GM21723 (cell line): ENCODE data around the gene DNAH1.

Experiments used
- ATAC-seq: cut with Tn5 transposase; IDR thresholded peaks from one replicate; pipeline ENCODE4 v1.9.1; 2021; ENCODE audit warnings: mild to moderate bottlenecking, moderate library complexity; ENCODE audit not compliant: unreplicated experiment

Gene DNAH1

DNA sequence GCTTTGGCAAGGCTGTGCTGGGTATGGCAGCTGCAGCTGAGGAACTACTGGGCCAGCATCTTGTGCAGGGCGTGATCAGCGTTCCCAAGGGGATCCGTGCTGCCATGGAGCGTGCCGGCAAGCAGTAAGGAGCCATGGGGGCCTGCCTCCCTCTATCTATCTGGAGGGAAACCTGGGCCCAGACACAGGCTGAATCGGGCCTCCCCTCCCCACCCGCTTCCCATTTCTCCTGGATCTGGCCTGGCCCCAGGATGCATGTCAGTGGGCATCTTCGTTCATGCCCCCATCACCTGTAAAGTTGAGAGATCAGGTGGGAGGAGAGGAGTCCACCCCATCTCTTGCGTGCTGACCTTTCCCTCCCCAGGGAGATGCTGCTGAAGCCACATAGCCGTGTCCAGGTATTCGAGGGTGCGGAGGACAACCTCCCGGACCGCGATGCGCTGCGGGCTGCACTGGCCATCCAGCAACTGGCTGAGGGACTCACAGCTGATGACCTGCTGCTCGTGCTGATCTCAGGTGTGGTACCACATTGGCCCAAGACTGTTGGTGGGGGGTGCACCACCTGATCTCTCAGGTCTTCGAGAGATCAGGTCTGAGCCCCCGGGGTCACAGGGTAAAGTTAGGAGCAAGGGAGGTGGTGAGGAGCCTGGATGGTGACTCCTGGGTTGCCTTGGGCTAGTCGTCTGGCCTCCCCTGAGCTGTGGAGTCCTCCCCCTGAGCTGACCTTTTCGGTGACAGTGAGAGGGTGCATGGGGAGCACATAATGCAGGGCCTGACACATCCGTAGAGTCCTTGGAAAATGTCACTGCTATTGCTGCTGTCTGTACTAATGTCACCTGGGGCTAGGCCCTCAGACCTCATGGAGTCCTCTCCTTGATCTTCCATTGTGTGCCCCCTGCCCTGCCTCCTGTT is 25.3 kb upstream of the DNAH1 start:
- no peak for ATAC-seq

DNA sequence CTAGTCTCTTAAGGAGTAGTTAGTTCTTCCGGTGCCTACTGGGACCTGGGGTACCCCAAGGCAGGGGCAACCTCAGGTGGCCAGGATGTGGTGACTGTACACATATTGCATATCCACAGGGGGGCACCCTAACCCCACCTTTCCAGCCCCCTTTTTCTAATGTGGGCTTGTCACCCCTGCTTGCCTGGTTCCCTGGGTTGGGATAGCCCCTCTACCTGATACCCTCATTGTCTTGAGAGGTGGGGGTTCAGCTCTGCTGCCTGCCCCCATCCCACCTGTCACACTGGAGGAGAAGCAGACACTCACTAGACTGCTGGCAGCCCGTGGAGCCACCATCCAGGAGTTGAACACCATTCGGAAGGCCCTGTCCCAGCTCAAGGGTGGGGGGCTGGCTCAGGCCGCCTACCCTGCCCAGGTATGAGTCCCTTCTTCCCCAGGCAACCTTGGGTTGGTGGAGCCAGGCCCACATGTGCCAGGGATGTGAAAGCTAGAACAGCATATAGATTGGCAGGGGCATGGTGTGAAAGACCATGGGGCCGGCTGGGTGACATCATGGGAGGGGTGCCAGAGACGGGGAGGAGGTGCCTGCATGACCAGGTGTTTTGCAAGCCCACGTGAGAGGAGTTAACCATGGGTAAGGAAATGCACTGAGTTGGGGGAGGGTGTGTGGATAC is 24.5 kb upstream of the DNAH1 start:
- ATAC-seq = no peak

DNA sequence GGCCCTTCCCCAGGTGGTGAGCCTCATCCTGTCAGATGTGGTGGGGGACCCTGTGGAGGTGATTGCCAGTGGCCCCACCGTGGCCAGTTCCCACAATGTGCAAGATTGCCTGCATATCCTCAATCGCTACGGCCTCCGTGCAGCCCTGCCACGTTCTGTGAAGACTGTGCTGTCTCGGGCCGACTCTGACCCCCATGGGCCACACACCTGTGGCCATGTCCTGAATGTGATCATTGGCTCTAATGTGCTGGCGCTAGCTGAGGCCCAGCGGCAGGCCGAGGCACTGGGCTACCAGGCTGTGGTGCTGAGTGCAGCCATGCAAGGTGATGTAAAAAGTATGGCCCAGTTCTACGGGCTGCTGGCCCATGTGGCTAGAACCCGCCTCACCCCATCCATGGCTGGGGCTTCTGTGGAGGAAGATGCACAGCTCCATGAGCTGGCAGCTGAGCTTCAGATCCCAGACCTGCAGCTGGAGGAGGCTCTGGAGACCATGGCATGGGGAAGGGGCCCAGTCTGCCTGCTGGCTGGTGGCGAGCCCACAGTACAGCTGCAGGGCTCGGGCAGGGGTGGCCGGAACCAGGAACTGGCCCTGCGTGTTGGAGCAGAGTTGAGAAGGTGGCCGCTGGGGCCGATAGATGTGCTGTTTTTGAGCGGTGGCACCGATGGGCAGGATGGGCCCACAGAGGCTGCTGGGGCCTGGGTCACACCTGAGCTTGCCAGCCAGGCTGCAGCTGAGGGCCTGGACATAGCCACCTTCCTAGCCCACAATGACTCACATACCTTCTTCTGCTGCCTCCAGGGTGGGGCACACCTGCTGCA is 23.7 kb upstream of the DNAH1 start:
- ATAC-seq = no peak

DNA sequence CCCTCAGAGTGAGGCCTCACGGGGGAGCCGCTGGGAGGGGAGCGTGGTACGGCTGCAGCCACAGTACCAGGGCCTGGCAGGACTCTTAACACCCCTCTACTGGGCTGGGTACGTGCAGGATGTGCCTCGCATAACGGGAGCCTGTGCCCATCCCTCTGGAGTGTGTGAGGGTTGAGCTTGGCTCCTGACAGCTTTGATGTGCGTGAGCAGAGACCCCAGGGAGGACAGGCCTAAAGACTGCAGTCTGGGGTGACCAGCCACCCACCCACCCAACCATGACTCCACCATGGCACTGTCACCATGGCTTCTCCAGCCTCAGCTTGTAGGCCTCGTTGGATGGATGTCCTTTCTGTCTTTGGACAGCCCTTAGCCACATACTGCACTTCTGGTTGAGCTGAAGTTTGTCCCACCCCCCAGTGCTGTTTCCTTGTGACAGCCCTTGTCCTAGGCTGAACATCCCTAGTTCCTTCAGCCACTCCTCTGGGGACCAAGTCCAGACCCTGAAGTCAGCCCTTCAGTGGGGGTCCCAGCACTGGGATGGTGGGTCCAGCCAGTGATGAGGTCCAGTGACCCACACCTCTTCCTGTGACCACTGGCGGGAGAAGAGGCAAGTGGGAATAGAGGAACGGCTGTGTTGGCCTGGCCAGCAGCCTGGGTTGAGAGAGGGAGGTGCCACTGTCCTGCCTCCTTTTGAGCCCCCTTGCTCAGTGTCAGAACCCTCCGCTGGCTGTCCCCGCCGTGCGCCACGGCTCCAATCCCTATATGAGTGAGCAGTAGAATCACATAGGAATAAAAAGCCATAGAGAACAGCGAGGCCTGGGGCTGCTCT is 22.4 kb upstream of the DNAH1 start:
- no peak for ATAC-seq

DNA sequence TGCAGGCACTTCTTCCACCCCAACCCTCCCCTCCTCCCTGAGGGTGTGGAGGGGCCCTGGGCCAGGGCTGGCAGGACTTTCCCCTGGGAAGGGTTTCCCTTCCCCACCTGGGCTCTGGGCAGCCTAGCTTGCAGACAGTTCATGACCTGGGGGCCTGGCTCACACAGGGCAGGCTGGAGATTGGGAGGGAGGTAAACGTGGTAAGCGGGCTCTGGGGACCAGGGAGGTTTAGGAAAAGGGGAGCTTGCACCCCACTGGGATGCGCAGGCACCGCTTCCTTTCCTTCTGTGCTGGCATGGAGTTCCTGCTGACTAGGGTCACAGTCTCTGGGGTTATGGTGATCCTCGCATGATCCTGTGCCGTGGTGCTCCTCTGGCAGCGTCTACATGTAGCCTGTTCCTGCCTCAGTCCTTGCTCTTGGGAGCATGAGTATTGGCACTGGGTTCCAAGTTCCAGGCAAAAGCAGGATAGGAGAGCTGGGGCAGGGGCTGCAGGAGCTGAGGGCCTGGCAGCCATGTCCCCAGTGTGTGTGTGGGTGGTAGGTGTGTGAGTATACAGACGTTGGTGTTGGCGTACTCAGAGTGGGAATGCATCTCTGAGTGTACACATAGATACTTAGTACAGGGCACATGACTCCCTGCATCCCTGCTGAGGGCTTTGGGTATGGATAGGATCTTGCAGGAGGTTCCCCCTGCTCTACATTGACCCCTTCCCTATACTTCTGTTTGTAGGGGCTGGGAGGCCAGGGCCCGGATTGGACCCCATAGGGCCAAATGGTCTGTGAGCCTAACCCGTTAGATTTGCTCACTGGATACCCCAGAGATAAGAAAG is 21.6 kb upstream of the DNAH1 start:
- ATAC-seq = no peak

DNA sequence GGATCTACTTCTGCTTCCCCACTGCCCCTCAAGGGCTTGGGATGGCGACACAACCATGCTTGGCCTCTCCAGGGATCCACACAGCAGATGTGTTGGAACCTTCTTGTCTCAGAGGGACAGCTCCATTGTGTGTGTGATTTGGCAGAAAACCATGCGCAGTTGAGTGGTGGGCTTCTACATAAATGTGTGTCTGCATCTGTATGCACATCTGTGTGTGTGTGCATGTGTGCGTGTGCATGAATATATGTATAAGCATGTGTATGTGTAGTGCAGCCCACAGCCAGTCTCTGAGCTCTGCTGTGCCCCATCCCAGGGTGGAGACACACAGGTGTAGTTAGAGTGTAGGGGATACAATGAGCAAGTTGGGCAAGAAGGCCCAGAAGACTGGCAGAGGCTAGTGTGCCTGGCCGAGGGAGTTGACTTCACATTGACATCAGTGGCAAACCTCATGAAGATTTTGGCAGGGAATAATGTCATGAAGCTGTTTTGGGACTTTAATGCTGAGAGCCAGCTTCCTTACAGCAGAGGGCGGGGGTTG is 20.4 kb upstream of the DNAH1 start:
- ATAC-seq = no peak

DNA sequence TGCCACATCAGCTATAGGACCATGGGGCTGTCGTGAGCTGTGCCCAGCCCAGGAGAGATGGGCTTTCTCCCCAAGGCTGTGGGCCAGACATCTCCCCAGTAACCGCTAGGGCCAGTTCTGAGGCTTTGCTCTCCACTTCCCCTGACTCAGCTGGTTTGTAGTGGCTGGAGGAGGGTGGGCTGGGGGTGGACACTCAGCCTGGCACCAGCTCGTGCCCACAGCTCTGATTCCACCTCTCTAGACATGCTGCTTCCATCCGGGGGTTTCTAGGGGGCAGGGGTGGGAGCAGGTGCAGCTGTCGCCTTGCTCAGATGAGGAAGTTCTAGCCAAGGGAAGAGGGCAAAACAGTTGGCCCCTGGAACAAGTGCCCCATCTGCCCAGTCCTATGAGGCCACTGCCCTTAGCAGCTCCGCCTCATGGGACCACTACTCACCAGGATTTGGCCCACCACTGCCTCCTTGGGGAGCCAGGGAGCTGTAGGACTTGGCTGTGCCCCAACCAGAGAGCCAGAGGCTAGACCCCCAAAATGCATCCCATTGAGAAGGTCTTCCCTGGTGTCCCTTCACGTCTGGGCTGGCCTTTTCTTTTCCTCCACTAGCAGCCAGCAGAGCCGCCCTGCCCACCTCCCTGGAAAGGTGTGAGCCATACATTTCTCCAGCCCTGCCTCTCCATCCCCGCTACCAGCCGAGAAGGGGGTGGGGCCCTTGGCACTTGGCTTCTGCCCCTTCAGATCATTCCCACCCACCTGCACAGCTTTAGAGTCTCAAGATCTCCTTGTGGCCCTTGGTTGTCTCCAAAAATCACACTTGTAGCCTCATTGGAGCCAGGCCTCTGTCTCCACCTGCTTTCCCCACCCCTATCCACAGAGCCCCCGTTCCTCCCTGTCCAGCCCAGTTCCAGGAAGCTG is 18.6 kb upstream of the DNAH1 start:
- no peak for ATAC-seq

DNA sequence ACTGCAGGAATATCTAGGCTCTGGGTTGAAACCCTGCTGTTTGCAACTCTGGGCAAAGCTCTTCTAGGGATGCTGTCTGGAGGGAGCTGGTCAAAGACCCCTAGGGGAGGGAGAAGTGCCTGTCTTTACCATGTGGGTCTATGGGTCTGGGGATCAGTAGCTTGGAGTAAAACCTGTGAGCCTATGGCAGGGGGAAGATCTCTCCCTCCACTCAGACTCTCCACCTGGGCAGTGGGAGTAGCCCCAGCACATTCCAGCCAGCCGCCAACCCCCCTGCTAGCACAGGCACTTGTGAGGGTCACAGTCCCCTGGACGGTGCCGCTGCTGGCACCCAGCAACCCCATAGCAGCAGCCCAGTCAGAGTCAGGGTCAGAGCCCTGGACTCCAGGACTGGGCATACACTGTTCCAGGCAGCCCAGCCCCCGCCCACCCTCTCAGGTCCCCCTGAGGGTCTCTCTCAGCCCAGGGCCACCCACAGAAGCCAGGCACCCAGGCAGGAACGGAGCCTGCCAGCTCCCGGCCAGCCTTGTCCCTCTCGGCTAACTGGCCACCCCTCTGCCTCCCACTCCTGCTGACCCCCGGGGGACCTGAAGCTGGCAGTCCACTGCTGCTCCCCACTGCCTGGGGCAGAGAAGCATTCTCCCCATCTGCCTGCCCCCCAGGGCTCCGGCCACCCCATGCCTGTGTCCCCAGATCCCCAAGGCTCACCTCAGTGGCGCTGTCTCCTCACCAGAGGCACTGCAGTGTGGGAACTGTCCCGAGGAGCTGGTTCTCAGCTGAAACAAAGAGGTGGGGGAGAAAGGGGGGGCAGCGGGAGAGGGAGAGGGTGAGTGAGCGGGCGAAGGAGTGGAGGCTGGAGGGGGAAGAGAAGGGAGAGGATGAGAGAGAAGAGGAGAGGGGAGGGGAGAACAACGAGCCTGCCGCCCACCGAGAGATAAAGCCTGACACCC is 17.7 kb upstream of the DNAH1 start:
- ATAC-seq = no peak

DNA sequence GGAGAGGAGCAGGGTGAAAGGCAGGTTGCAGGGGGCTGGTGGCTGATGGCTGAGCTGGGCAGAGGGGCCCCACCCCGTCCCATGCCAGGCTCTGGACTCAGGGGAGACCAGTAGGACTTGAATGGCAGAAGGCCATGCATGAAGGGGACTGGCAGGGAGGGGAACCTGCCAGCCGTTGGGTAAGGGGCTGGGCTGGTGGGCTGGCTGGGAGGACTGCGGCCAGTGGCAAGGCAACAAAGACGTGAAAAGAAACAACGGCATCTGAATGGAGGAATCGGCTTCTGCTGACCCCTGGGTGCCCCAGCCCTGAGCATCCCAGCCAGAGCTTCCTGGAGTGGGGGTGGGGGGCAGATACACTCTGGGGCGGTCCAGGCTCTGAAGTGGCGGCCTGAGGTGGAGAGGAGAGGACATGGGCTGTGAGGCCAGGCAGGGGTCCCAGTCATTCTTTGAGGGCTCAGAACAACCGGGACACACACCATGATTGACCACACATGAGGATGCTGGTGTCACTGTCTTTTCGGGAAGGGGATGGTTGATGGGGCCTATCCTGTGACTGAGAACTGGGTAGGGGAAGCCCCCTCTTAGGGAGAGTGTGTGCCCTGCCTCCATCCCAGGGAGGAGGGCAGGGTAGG is 16.8 kb upstream of the DNAH1 start:
- ATAC-seq = no peak

DNA sequence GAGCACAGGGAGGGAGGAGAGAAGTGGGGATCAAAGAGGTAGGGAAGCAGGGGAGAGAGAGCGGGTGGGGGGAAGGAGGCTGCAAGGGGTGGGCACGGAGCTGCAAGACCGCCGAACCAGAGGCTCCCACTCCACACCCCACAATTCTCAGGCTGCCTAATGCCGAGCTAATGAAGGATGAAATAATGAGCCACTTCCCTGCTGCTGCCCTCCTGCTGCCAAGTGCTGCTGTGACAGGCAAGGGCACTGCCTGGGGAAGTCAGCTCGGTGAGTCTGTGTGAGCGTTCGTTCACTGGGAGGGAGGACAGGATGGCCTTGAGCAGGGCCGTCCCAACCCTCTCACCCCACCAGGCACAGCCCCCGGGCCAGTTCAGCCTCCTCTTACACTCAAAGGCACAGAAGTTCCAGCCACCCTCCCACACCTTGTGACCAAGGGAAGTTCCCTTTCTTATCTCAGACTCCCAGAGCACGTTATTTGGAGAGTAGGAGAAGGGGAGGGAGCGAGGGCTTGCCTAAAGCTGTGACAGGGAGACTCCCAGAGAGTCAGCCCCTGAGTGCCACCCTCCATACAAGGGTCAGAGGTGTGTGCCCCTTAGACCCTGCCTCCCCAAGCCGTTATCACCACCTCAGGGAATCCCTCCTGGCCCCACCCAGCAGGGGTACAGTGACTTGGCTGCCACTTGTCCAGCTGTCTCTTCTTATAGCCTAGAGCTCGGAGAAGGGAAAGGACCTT is 16.1 kb upstream of the DNAH1 start:
- no peak for ATAC-seq

DNA sequence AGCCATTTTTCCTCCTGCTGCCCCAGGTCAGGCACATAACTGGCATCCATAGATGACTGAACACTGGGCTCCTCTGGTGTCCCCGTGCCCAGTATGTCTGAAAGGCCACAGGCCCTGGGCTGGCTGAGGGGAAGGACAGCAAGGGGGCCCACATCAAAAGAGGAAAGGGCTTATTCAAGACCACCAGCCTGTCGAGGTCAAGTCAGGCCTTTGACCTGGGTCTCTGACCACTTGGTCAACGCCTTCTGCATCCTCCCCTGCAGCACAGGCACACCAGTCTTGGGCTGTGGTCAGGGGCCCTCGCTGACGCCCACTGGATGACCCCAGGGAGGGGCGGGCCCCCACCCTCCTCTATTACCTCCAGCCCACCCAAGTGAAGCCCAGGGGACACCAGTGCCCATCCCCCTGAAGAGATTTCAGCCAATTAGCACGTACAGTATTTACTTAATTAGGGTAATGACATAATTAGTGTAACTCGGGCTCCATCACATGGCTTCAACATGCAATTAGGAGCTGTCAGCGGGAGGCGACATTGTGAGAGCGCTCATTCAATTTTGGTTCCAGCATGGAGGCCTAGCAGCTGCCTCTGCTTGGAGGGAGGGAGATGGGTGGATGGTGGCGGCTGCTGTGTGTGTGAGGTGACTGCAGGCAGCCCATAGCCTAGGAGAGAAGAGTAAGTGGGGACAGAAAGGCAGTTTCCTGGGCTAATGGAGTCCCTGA is 13.5 kb upstream of the DNAH1 start:
- ATAC-seq = no peak

DNA sequence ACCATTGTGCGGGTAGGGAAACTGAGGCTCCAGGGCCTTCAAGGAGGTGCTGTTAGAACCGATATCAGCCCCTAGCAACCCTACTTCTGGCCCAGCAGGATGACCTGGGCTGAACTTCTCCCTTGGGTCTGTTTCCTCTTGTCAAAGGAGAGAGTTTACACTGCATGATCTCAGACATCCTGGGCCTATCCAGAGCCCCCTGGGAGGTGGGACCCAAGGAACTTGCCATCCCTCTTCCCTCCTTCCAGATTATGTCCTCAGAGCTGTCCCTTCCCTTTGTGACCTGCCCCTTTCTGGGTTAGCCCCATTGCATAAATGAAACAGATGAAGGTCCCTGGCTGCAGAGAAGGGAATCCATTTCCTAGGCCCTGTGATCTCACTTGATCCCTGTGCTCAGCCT is 12.3 kb upstream of the DNAH1 start:
- no peak for ATAC-seq

DNA sequence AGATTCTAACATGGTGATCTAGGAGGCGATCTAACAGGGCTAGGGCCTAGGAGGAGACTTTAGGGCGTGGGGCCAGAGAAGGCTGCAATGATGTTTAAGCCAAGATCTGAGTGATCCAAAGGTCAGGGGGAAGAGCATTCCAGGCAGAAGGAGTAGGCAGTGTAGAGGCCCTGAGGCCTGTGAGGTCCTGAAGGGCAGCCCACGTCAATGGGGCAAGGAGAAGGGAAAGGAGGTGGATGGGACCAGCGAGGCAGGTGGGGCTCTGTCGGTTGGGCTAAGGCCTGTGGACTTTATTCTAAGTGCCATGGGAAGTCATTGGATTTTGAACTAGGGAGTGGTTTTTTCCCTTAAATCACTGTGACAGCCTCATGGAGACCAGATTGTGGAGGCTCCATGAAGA is 10.2 kb upstream of the DNAH1 start:
- ATAC-seq = no peak

DNA sequence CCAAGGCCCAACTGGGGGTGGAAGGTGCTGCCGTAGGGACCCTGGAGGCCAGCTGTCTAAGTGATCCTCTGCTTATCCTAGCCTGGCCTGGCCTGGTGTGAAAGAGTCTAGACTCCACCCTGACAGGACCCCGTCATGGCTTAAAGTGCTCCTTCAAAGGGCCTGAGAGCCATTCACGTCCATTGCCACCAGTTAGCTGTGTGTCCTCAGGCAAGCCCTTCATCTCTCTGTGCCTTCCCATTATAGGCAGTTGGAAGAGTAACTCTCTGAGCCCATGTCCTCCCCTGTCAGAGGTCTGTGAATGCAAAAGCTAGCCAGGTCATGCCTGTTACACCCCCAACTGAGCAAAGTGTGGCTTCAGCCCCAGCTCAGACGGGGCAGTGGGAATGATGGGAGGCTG is 9.1 kb upstream of the DNAH1 start:
- no peak for ATAC-seq

DNA sequence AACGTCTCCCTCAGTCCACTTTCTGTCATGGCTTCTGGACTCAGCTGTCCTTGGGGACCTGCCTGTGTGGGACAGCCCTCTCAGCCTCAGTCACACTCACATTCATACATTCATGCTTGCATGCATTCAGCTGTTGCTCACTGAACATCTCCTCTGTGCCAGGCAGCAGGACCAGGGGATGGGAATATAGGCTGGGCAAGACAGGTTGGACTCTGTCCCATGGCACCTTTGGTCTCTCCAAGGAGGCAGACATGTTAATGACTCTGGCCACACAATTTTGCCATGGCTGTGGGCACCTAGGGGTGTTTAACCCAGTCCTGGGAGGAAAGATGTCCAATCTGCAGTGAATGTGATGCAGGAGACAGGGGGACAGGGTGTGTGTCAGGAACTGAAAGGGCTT is 7.8 kb upstream of the DNAH1 start:
- no peak for ATAC-seq
